B cell (primary cell): Measurements from ENCODE around the gene AFF1. TPM values are rescaled to one million over a fixed set of nuclear protein-coding genes. Genes with fewer than 3 reads are reported as not detected.

ENCODE experiments used
- ATAC-seq: fragments of 200-7000 bp; cut with Tn5 transposase; one replicate; pipeline ENCODE4 v1.10.0; 2021; ENCODE audit warnings: low read depth, mild to moderate bottlenecking, moderate number of reproducible peaks, moderate library complexity
- CTCF ChIA-PET: fragments of 350-600 bp; sonication (Branson Sonifier 250); formaldehyde crosslinking; loops from one replicate; lab custom pipeline; 2021; ENCODE audit warnings: antibody characterized with exemption, inconsistent platforms; lab: Charles Lee
- POLR2A ChIA-PET: fragments of 350-600 bp; sonication (Branson Sonifier 250); formaldehyde crosslinking; loops from one replicate; lab custom pipeline; 2021; ENCODE audit warnings: antibody characterized with exemption; lab: Charles Lee
- DNase-seq: peaks from one replicate; pipeline ENCODE4 v3.0.0; 2013
- H2AFZ ChIP-seq: 2 replicates; pipeline ENCODE4 v1.6.1; 2012; ENCODE audit warnings: mild to moderate bottlenecking, low read depth, low read length; ENCODE audit not compliant: insufficient read depth, poor library complexity, severe bottlenecking
- H3K27ac ChIP-seq, 2 donors: 1 replicate in 1 of 2; 2 replicates in 1 of 2; pipeline ENCODE4 v1.5.1; 2012 to 2013; ENCODE audit warnings: low read length in 2 of 2, mild to moderate bottlenecking in 2 of 2, moderate library complexity in 1 of 2
- H3K27me3 ChIP-seq, 4 experiments: fragments of 200-600 bp in 1 of 4; sonication (generic) in 1 of 4; replicated peaks in 1 of 4; 1 replicate in 2 of 4; 2 replicates in 2 of 4; pipeline versions ENCODE4 v1.6.1 to v1.7.0; 2013 to 2016; ENCODE audit warnings: low read length in 3 of 4, mild to moderate bottlenecking in 2 of 4, mixed read lengths in 1 of 4, moderate library complexity in 1 of 4; ENCODE audit not compliant: insufficient read depth in 4 of 4, control insufficient read depth in 3 of 4; ENCODE audit errors: control extremely low read depth in 1 of 4
- H3K36me3 ChIP-seq, 2 experiments: replicated peaks in 1 of 2; 1 replicate in 1 of 2; 2 replicates in 1 of 2; pipeline versions ENCODE4 v1.6.1 to v1.7.1; 2013; ENCODE audit warnings: low read length in 1 of 2; ENCODE audit not compliant: insufficient read depth in 2 of 2, control insufficient read depth in 1 of 2; ENCODE audit errors: control extremely low read depth in 1 of 2, extremely low read depth in 1 of 2
- H3K4me1 ChIP-seq, 2 donors: fragments of 200-600 bp in 1 of 2; sonication (generic) in 1 of 2; 1 replicate in 1 of 2; 2 replicates in 1 of 2; pipeline versions ENCODE4 v1.5.1 to v1.6.1; 2013 to 2017; ENCODE audit warnings: low read length in 2 of 2; ENCODE audit not compliant: control insufficient read depth in 2 of 2, insufficient read depth in 2 of 2
- H3K4me2 ChIP-seq: replicated peaks from 2 replicates; pipeline ENCODE3; 2012; ENCODE audit warnings: mild to moderate bottlenecking, low read depth, low read length; ENCODE audit not compliant: poor library complexity, severe bottlenecking
- H3K4me3 ChIP-seq, 5 experiments: fragments of 200-600 bp in 1 of 5; sonication (generic) in 1 of 5; 1 replicate in 3 of 5; 2 replicates in 2 of 5; pipeline versions ENCODE4 v1.5.1 to v1.7.0; 2011 to 2016; ENCODE audit warnings: low read length in 4 of 5, mild to moderate bottlenecking in 4 of 5, low read depth in 2 of 5, control low read depth in 1 of 5, moderate library complexity in 1 of 5; ENCODE audit not compliant: insufficient read depth in 1 of 5; ENCODE audit errors: control extremely low read depth in 1 of 5, extremely low read depth in 1 of 5
- H3K79me2 ChIP-seq: fragments of 200-600 bp; sonication (generic); one replicate; pipeline ENCODE4 v1.6.0; 2016; ENCODE audit warnings: low read length; ENCODE audit not compliant: control insufficient read depth, insufficient read depth
- H3K9ac ChIP-seq: fragments of 200-600 bp; sonication (generic); 2 replicates; pipeline ENCODE4 v1.6.1; 2017; ENCODE audit warnings: mild to moderate bottlenecking, low read length, moderate library complexity
- H3K9me3 ChIP-seq, 3 donors: one replicate each; pipeline versions ENCODE4 v1.6.1 to v1.7.1; 2013; ENCODE audit warnings: low read length in 2 of 3; ENCODE audit not compliant: control insufficient read depth in 2 of 3, insufficient read depth in 1 of 3; ENCODE audit errors: control extremely low read depth in 1 of 3
- H4K20me1 ChIP-seq: 2 replicates; pipeline ENCODE4 v1.6.0; 2012; ENCODE audit warnings: mild to moderate bottlenecking, low read length; ENCODE audit not compliant: insufficient read depth, control insufficient read depth, poor library complexity, severe bottlenecking
- H3K27ac Mint-ChIP-seq: one replicate; pipeline ENCODE4 v1.8.0; 2021; ENCODE audit warnings: mixed read lengths
- H3K27me3 Mint-ChIP-seq: one replicate; pipeline ENCODE4 v1.8.0; 2021; ENCODE audit warnings: mixed read lengths
- H3K4me1 Mint-ChIP-seq: one replicate; pipeline ENCODE4 v1.8.0; 2021; ENCODE audit warnings: mixed read lengths
- H3K4me3 Mint-ChIP-seq: one replicate; pipeline ENCODE4 v1.8.0; 2021; ENCODE audit warnings: mixed read lengths
- H3K9me3 Mint-ChIP-seq: one replicate; pipeline ENCODE4 v1.8.0; 2022; ENCODE audit warnings: mixed read lengths; ENCODE audit not compliant: insufficient read depth
- CTCF ChIP-seq: fragments of 200-600 bp; IDR thresholded peaks from one replicate; pipeline ENCODE4 v1.8.0; 2022; ENCODE audit warnings: antibody characterized with exemption, mild to moderate bottlenecking
- EZH2 ChIP-seq: IDR thresholded peaks from 2 replicates; pipeline ENCODE4 v1.6.1; 2012; ENCODE audit warnings: borderline replicate concordance, low read depth, mild to moderate bottlenecking, moderate library complexity, low read length; ENCODE audit not compliant: insufficient read depth, poor library complexity, severe bottlenecking
- WGBS: methylation state at CpG from one replicate; pipeline ENCODE4 v1.1.5; 2013; ENCODE audit warnings: missing lambda C conversion rate; ENCODE audit not compliant: insufficient coverage; 5-methylcytosine and 5-hydroxymethylcytosine counted together
- intact Hi-C: fragments of 100-400 bp; cut with micrococcal nuclease; formaldehyde crosslinking; loops from one replicate; pipeline ENCODE4 v1.10.0; 2022
- polyA plus RNA-seq: library from polyadenylated mRNA; depleted of rRNA; stranded (reverse); fragments of >200 nt; gene quantifications from 2 replicates; pipeline ENCODE4 v1.2.3, GENCODE V29; 2012
- total RNA-seq, 2 donors: library from RNA; stranded (reverse); fragments of 120-200 nt in 1 of 2; gene quantifications; 1 replicate in 1 of 2; 2 replicates in 1 of 2; pipeline versions ENCODE4 v1.2.3 to v1.2.4, GENCODE V29; 2013 to 2022

The AFF1 gene
- total and polyA plus RNA-seq, 2 donors (not counting 1 experiment from before 2014, with no cell fraction given): 15.3 to 135 TPM

GRCh38 chr4:87005369-87005689 is 70.5 kb downstream of the AFF1 start:
- Mint-ChIP-seq H3K9me3 (no peaks in the 10 kb centered on the region), H3K27me3 (no peaks in the 10 kb centered on the region), H3K4me1 (peaks cover 46% of the 10 kb centered on the region), H3K27ac (peak overlapping the region; percentile 95), H3K4me3 (peak overlapping the region; percentile 99)
- Histone ChIP-seq H3K27ac (peak overlapping the region; percentile 88 to 92), H3K27me3 (no peaks in the 10 kb centered on the region), H3K4me2 (peak overlapping the region; percentile 93), H4K20me1 (peaks cover 14% of the 10 kb centered on the region), H3K4me1 (peaks cover 37% of the 10 kb centered on the region in 2 donors), H2AFZ (peak overlapping the region; percentile 84), H3K36me3 (peaks cover 0 to 1% of the 10 kb centered on the region in 2 experiments), H3K9me3 (no peaks in the 10 kb centered on the region), H3K9ac (peak overlapping the region; percentile 95), H3K79me2 (peaks cover 62% of the 10 kb centered on the region), H3K4me3 (peak overlapping the region; percentile 67 to 100 (median 89))
- no CpG with 5 or more reads among the region's 1 CpG for WGBS
- TF ChIP-seq CTCF: no peak
- TF ChIP-seq EZH2: no peak
- DNase-seq (no peak), ATAC-seq (no peak)
- ChIA-PET POLR2A (interaction anchor here (0.5 to 2.8 kb wide), 2 partner anchors 70 to 86 kb away, joined by 8 to 51 read pairs; partner anchors contain the start of gene AFF1), CTCF (interaction anchor here (1.2 to 9.2 kb wide), 4 partner anchors 53 to 87 kb away, joined by 3 to 93 read pairs (median 74); partner anchors contain the start of gene AFF1)
- intact Hi-C loops: loop anchor here (5.0 kb wide), 1 partner anchor 217 kb away; the partner anchor contains the start of gene KLHL8

DNA sequence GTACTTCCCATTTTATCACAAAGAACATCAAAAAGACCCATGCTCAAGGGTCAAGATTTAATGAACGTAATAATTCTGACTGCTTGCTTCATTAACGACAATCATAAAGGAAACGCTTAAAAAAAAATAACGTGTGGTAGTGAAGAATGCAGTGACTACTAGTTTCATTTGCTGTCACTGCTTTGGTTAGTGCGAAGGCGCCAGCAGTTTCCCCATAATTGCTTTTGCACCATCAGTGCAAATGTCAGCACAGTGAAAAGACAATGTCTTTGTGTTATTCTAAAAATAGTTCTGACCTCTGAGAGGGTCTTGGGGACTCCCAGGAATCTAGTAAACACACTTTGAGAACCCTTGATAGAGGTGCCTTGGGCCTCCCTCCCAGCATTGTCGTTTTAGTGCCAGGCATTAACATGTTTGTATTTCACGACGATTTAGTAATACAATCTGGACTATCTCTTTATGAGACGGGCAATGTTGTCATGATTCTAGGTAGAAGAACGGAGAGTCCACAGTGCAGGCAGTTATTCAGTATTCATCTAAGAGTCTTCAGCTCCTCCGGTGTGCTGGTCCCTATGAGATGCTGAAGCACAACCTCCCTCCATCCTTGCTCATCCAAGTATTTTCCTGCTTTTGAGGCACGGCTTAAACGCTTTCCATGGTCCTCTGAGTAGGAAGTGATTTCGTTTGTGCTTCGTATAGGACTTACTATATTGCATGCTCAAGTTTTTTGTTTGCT is 71.0 kb downstream of the AFF1 start:
- H3K27ac Mint-ChIP-seq: peak overlapping the region; percentile 95
- WGBS: 0% methylated on average over 6 of the region's 16 CpGs
- ATAC-seq: no peak
- H3K4me3 Mint-ChIP-seq: peak overlapping the region; percentile 99
- TF ChIP-seq EZH2 (no peak), CTCF (no peak)
- Histone ChIP-seq H3K4me1 (peaks cover 36 to 37% of the 10 kb centered on the region in 2 donors), H2AFZ (peak overlapping the region; percentile 84), H3K9me3 (no peaks in the 10 kb centered on the region), H3K4me3 (peak overlapping the region; percentile 67 to 100 (median 89)), H3K36me3 (peaks cover 0 to 1% of the 10 kb centered on the region in 2 experiments), H3K79me2 (peaks cover 64% of the 10 kb centered on the region), H3K27ac (peak overlapping the region; percentile 88 to 92), H3K27me3 (no peaks in the 10 kb centered on the region), H3K4me2 (peak overlapping the region; percentile 93), H4K20me1 (peaks cover 19% of the 10 kb centered on the region), H3K9ac (peak overlapping the region; percentile 95)
- CTCF ChIA-PET: interaction anchor here (0.8 to 9.2 kb wide), 11 partner anchors 8 to 90 kb away, joined by 3 to 93 read pairs (median 4); partner anchors contain the start of gene AFF1
- H3K9me3 Mint-ChIP-seq: no peaks in the 10 kb centered on the region
- peak; percentile 58 for DNase-seq
- H3K27me3 Mint-ChIP-seq: no peaks in the 10 kb centered on the region
- intact Hi-C loops: loop anchor here (1.0 to 5.0 kb wide), 7 partner anchors 8 to 417 kb away; partner anchors contain the start of genes KLHL8 and NUDT9
- POLR2A ChIA-PET: interaction anchor here (0.5 to 2.8 kb wide), 14 partner anchors 8 to 417 kb away, joined by 3 to 51 read pairs (median 4); partner anchors contain the start of genes AFF1 and NUDT9
- peaks cover 44% of the 10 kb centered on the region for H3K4me1 Mint-ChIP-seq
